Spleen (tissue), 7 donors: Measurements from ENCODE around the gene OR2V2.
"Not testable (repeated sequence)": the region's sequence is repeated elsewhere in the genome, so short reads cannot be mapped to it uniquely, and the experiment has no call there.

ENCODE experiments used
- POLR2A ChIP-seq, 3 donors: fragments of 450-650 bp; IDR thresholded peaks; one replicate each; pipeline ENCODE4 v1.5.1; 2017; ENCODE audit warnings: antibody characterized with exemption in 3 of 3, mild to moderate bottlenecking in 1 of 3
- TF ChIP-seq, protein P1 (sequence below), 11 experiments: fragments of 200-600 bp in 7 of 11; fragments of 450-650 bp in 4 of 11; sonication (generic) in 4 of 11; IDR thresholded peaks in 8 of 11; conservative IDR thresholded peaks in 3 of 11; 1 replicate in 7 of 11; 2 replicates in 4 of 11; pipeline versions ENCODE4 v1.4.0 to v1.8.0; 2016 to 2021; ENCODE audit warnings: antibody characterized with exemption in 11 of 11, inconsistent platforms in 4 of 11, mild to moderate bottlenecking in 1 of 11
- donor health status: DM: no; HTN: no; CAD: no; lungs with moderate emphysema.
- donor health status: DM: no; HTN: no; CAD: no.
- donor health status: DM: no; HTN: no; CAD: no.

DNA sequence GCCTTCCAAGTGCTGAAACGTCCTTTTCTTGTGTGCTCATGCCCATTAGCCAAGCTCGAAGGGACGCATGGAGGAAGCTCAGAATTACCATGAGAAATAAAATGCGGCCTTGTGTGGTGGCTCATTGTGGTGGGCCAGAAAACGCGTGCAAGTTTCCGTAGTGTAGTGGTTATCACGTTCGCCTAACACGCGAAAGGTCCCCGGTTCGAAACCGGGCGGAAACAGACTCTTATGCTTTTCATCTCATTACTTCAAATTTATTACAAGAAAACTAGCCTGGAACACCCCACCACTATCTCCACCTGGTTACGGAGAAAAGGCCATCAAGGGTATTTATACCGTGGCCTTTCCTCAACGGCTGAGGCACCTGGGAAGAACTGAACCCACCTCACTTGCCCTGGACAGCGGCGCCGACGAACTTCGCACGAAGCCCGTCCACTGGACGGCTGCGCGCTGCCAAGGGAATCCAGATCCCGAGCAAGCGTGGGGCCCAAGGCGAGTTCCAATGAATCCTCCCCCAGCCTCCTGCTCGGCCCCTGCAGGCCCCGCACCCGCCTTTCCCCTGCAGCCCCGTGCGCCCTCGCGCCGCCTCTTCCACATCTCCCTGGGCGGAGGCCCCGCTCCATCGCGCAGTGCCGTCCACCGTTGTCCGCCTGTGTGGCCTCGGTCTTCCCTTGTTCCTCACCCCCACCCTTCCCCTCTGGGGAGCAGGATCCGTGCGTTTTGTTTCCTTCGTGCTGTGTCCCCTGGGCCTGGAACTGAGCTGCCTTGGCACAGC, 22.3 kb downstream of the OR2V2 start:
- TF ChIP-seq, protein P1, sequence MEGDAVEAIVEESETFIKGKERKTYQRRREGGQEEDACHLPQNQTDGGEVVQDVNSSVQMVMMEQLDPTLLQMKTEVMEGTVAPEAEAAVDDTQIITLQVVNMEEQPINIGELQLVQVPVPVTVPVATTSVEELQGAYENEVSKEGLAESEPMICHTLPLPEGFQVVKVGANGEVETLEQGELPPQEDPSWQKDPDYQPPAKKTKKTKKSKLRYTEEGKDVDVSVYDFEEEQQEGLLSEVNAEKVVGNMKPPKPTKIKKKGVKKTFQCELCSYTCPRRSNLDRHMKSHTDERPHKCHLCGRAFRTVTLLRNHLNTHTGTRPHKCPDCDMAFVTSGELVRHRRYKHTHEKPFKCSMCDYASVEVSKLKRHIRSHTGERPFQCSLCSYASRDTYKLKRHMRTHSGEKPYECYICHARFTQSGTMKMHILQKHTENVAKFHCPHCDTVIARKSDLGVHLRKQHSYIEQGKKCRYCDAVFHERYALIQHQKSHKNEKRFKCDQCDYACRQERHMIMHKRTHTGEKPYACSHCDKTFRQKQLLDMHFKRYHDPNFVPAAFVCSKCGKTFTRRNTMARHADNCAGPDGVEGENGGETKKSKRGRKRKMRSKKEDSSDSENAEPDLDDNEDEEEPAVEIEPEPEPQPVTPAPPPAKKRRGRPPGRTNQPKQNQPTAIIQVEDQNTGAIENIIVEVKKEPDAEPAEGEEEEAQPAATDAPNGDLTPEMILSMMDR (IDR thresholded peaks at IDR 0.05 in 8 of 11, conservative IDR thresholded peaks at IDR 0.05 in 3 of 11): not testable (repeated sequence)
- TF ChIP-seq POLR2A (IDR thresholded peaks at IDR 0.05): not testable (repeated sequence)
